ENCODE results near the gene HIRIP3. TPM values are rescaled to one million over a fixed set of nuclear protein-coding genes. Genes with fewer than 3 reads are reported as not detected.

The HIRIP3 gene
- total and polyA plus RNA-seq, 2 of the 13 experiments (the other 11 are each of a cell fraction or from before 2014, with no cell fraction given), result 12.6 to 17.2 TPM

GRCh38 chr16:29973384-29974246 is 21.8 kb downstream of the HIRIP3 start, which contains the start of gene TAOK2 (continued):
- TF ChIP-seq, protein P1, sequence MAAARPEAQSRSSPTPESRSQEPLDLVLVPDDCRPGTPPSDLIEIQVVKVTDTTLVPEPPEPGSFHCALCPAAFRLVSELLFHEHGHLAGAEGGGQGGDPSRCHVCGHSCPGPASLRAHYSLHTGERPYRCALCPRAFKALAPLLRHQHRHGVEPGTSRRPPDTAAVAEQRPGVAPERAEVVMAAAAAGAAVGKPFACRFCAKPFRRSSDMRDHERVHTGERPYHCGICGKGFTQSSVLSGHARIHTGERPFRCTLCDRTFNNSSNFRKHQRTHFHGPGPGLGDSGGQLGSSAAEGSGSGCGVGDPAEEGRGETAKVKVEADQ (CRISPR knock-in tag; IDR thresholded peaks at IDR 0.05; ENCODE audit: borderline replicate concordance), result 0 out of 2 replicates have a peak, but pooled peaks have one; percentile 31
- TF ChIP-seq GLI4 (CRISPR knock-in tag; IDR thresholded peaks at IDR 0.05; ENCODE audit: borderline replicate concordance), result no peak; the same call in 1 of the 2 replicates
- peak; percentile 74 for TF ChIP-seq TEAD3 (CRISPR knock-in tag; optimal IDR thresholded peaks at IDR 0.05; ENCODE audit: borderline replicate concordance)
- TF ChIP-seq MAF1 (CRISPR knock-in tag; IDR thresholded peaks at IDR 0.05; ENCODE audit: borderline replicate concordance), result no peak
- TF ChIP-seq, protein P2, sequence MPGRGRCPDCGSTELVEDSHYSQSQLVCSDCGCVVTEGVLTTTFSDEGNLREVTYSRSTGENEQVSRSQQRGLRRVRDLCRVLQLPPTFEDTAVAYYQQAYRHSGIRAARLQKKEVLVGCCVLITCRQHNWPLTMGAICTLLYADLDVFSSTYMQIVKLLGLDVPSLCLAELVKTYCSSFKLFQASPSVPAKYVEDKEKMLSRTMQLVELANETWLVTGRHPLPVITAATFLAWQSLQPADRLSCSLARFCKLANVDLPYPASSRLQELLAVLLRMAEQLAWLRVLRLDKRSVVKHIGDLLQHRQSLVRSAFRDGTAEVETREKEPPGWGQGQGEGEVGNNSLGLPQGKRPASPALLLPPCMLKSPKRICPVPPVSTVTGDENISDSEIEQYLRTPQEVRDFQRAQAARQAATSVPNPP (CRISPR knock-in tag; IDR thresholded peaks at IDR 0.05), result peak; percentile 74; the same call in 1 of the 2 replicates
- TF ChIP-seq ZBTB8A (CRISPR knock-in tag; IDR thresholded peaks at IDR 0.05; ENCODE audit: borderline replicate concordance, low read depth), result no peak
- peak; percentile 28 for TF ChIP-seq SNAPC2 (CRISPR knock-in tag; IDR thresholded peaks at IDR 0.05)
- no peak for TF ChIP-seq NCOA2 (CRISPR knock-in tag; IDR thresholded peaks at IDR 0.05)
- peak; percentile 69; the same call in 1 of the 2 replicates for TF ChIP-seq ZNF451 (CRISPR knock-in tag; IDR thresholded peaks at IDR 0.05)
- TF ChIP-seq ZIK1 (CRISPR knock-in tag; IDR thresholded peaks at IDR 0.05; ENCODE audit: borderline replicate concordance, low read depth), result no peak; the same call in 1 of the 2 replicates
- no peak for TF ChIP-seq HHEX (CRISPR knock-in tag; IDR thresholded peaks at IDR 0.05)
- no peak for TF ChIP-seq SP1 (IDR thresholded peaks at IDR 0.05)
- peak; percentile 81 for TF ChIP-seq SP1 (CRISPR knock-in tag; IDR thresholded peaks at IDR 0.05)
- TF ChIP-seq, protein P3, sequence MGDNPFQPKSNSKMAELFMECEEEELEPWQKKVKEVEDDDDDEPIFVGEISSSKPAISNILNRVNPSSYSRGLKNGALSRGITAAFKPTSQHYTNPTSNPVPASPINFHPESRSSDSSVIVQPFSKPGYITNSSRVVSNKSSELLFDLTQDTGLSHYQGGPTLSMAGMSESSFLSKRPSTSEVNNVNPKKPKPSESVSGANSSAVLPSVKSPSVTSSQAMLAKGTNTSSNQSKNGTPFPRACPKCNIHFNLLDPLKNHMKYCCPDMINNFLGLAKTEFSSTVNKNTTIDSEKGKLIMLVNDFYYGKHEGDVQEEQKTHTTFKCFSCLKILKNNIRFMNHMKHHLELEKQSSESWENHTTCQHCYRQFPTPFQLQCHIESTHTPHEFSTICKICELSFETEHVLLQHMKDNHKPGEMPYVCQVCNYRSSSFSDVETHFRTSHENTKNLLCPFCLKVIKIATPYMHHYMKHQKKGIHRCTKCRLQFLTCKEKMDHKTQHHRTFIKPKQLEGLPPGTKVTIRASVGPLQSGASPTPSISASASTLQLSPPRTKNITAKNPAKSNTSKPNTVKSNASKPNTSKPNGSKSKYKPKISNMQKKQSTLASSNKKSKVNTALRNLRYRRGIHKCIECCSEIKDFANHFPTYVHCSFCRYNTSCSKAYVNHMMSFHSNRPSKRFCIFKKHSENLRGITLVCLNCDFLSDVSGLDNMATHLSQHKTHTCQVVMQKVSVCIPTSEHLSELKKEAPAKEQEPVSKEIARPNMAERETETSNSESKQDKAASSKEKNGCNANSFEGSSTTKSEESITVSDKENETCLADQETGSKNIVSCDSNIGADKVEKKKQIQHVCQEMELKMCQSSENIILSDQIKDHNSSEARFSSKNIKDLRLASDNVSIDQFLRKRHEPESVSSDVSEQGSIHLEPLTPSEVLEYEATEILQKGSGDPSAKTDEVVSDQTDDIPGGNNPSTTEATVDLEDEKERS (CRISPR knock-in tag; IDR thresholded peaks at IDR 0.05), result no peak; the same call in none of the 2 replicates
- no peak for TF ChIP-seq TBX3 (IDR thresholded peaks at IDR 0.05; ENCODE audit: borderline replicate concordance)
- peak; percentile 72; the same call in 1 of the 2 replicates for TF ChIP-seq ZNF678 (CRISPR knock-in tag; IDR thresholded peaks at IDR 0.05)
- no peak for TF ChIP-seq HDAC6 (IDR thresholded peaks at IDR 0.05; ENCODE audit: low read depth, low read length)
- TF ChIP-seq, protein P4, sequence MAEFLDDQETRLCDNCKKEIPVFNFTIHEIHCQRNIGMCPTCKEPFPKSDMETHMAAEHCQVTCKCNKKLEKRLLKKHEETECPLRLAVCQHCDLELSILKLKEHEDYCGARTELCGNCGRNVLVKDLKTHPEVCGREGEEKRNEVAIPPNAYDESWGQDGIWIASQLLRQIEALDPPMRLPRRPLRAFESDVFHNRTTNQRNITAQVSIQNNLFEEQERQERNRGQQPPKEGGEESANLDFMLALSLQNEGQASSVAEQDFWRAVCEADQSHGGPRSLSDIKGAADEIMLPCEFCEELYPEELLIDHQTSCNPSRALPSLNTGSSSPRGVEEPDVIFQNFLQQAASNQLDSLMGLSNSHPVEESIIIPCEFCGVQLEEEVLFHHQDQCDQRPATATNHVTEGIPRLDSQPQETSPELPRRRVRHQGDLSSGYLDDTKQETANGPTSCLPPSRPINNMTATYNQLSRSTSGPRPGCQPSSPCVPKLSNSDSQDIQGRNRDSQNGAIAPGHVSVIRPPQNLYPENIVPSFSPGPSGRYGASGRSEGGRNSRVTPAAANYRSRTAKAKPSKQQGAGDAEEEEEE (CRISPR knock-in tag; IDR thresholded peaks at IDR 0.05; ENCODE audit: borderline replicate concordance), result no peak
- peak; percentile 94; the same call in 1 of the 2 replicates for TF ChIP-seq GTF3A (CRISPR knock-in tag; conservative IDR thresholded peaks at IDR 0.05)

Measured in HepG2 (cell line).